Prostate gland (tissue), 2 donors: ENCODE measurements around the gene RAB4A. TPM values are rescaled to one million over a fixed set of nuclear protein-coding genes. Genes with fewer than 3 reads are reported as not detected.

Experiments
- DNase-seq: peaks from one replicate; pipeline ENCODE4 v3.0.0-alpha.2; 2019; ENCODE audit warnings: low spot score
- H3K27ac ChIP-seq, 2 donors: fragments of 200-600 bp; sonication (generic); 2 replicates each; pipeline ENCODE4 v1.5.1; 2017 to 2019
- H3K27me3 ChIP-seq: fragments of 200-600 bp; sonication (generic); replicated peaks from 2 replicates; pipeline ENCODE4 v1.5.1; 2019; ENCODE audit not compliant: insufficient read depth
- H3K36me3 ChIP-seq, 2 donors: fragments of 200-600 bp; sonication (generic); 1 replicate in 1 of 2; 2 replicates in 1 of 2; pipeline versions ENCODE4 v1.5.1 to v1.8.1; 2017 to 2019
- H3K4me1 ChIP-seq: fragments of 200-600 bp; sonication (generic); replicated peaks from 2 replicates; pipeline ENCODE4 v1.5.1; 2019
- H3K4me3 ChIP-seq, 2 donors: fragments of 200-600 bp; sonication (generic); 2 replicates each; pipeline ENCODE4 v1.5.1; 2017 to 2019
- H3K9me3 ChIP-seq: fragments of 200-600 bp; sonication (generic); 2 replicates; pipeline ENCODE4 v1.5.1; 2017
- POLR2A ChIP-seq: fragments of 450-650 bp; IDR thresholded peaks from one replicate; pipeline ENCODE4 v1.6.1; 2016; ENCODE audit warnings: antibody characterized with exemption, mild to moderate bottlenecking
- POLR2AphosphoS5 ChIP-seq: sonication (generic); formaldehyde crosslinking; IDR thresholded peaks from one replicate; pipeline ENCODE4 v1.6.1; 2017; ENCODE audit warnings: antibody characterized with exemption
- WGBS: methylation state at CpG from one replicate; pipeline ENCODE4 v1.1.5; 2018; 5-methylcytosine and 5-hydroxymethylcytosine counted together
- intact Hi-C: fragments of 100-400 bp; cut with DNase I; formaldehyde crosslinking; loops from one replicate; pipeline ENCODE4 v1.14.2; 2022
- total RNA-seq, 2 donors: library from RNA; depleted of rRNA; stranded (reverse); fragments of >200 nt; gene quantifications; one replicate each; pipeline ENCODE4 v1.1.0, GENCODE V29; 2016
- TF ChIP-seq, protein P1 (sequence below), 4 experiments: fragments of 200-600 bp in 2 of 4; fragments of 450-650 bp in 2 of 4; sonication (generic) in 2 of 4; IDR thresholded peaks; 1 replicate in 3 of 4; 2 replicates in 1 of 4; pipeline ENCODE4 v1.5.1; 2016 to 2019; ENCODE audit warnings: antibody characterized with exemption in 4 of 4, mild to moderate bottlenecking in 2 of 4, moderate library complexity in 2 of 4

The RAB4A gene
- total RNA-seq, 2 donors from 2014 or later, result 53.6 to 106 TPM

DNA sequence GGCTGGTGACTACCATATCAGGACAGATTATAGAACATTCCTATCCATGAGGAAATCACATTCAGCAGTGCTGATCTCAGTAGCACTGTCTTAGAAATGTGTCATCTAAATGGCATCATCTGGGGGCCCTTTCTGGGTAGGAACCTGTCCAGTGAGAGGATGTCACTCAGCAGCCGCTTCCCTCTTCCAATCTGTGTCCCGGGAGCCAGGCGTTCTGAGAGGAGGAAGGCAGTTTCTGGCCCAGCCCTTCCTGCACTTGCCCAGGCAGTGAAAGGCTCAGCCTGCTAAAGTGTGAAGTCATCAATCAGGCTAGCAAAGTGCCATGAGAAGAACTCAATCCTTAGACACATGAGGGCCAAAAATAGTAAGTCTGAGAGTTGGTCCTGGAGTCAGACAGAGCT lies 25.6 kb downstream of the RAB4A start:
- Histone ChIP-seq H3K4me3 (no peak overlapping the region), H3K4me1 (no peaks in the 10 kb centered on the region), H3K36me3 (peaks cover 0 to 10% of the 10 kb centered on the region in 2 donors), H3K9me3 (no peaks in the 10 kb centered on the region), H3K27me3 (no peaks in the 10 kb centered on the region), H3K27ac (no peak overlapping the region)
- DNase-seq, result no peak
- intact Hi-C loops, result no loop called here
- 73% methylated on average over 3 of the region's 3 CpGs for WGBS
- TF ChIP-seq, protein P1, sequence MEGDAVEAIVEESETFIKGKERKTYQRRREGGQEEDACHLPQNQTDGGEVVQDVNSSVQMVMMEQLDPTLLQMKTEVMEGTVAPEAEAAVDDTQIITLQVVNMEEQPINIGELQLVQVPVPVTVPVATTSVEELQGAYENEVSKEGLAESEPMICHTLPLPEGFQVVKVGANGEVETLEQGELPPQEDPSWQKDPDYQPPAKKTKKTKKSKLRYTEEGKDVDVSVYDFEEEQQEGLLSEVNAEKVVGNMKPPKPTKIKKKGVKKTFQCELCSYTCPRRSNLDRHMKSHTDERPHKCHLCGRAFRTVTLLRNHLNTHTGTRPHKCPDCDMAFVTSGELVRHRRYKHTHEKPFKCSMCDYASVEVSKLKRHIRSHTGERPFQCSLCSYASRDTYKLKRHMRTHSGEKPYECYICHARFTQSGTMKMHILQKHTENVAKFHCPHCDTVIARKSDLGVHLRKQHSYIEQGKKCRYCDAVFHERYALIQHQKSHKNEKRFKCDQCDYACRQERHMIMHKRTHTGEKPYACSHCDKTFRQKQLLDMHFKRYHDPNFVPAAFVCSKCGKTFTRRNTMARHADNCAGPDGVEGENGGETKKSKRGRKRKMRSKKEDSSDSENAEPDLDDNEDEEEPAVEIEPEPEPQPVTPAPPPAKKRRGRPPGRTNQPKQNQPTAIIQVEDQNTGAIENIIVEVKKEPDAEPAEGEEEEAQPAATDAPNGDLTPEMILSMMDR (IDR thresholded peaks at IDR 0.05), result no peak
- no peak for TF ChIP-seq POLR2AphosphoS5
- no peak for TF ChIP-seq POLR2A

DNA sequence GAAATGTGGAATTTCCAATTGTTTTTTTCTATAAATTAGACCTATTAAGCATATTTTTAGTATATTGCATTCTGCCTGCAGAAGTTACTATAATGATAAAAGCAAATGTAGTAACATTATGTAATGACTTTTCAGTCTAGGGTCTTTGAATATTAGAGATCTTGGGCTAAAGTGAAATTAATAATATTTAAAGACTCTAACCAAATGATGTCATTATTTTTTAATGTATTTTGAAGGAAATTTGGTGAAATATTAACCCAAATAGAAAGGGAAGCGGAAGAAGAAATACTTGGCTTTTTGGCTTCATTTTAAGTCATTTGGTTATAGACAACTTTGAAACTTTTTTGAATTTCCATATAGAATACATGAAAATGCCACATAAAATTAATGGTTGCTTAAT lies 26.8 kb downstream of the RAB4A start:
- Histone ChIP-seq H3K27ac (no peak overlapping the region), H3K9me3 (no peaks in the 10 kb centered on the region), H3K4me3 (no peak overlapping the region), H3K36me3 (peaks cover 0 to 10% of the 10 kb centered on the region in 2 donors), H3K4me1 (no peaks in the 10 kb centered on the region), H3K27me3 (no peaks in the 10 kb centered on the region)
- intact Hi-C loops, result no loop called here
- 100% methylated on average over 1 of the region's 1 CpG for WGBS
- DNase-seq, result no peak
- TF ChIP-seq, protein P1 (IDR thresholded peaks at IDR 0.05), result no peak
- TF ChIP-seq POLR2AphosphoS5, result no peak
- TF ChIP-seq POLR2A, result no peak

DNA sequence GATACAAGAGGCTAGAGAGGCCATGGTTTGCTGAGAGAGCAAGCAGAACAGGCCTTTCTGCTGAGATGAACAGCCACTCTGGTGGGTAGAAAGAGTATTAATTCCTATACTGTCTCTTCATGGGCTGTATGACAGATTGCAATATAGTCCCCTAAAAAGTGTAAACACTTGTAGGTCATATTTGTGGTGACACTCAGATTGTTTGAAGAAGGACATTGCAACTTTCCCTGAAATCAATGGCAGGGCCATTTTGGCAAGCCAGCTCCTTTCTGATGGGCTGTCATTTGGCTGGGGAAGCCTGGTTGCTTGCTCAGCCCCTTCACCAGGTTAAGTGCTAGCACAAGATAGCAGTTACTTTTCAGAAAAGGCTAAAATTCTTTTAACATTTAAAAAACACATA lies 27.5 kb downstream of the RAB4A start:
- Histone ChIP-seq H3K4me1 (no peaks in the 10 kb centered on the region), H3K27ac (no peak overlapping the region), H3K36me3 (peaks cover 0 to 10% of the 10 kb centered on the region in 2 donors), H3K27me3 (no peaks in the 10 kb centered on the region), H3K4me3 (no peak overlapping the region), H3K9me3 (no peaks in the 10 kb centered on the region)
- no peak for DNase-seq
- intact Hi-C loops, result no loop called here
- no peak for TF ChIP-seq POLR2AphosphoS5
- TF ChIP-seq, protein P1 (IDR thresholded peaks at IDR 0.05), result no peak
- no peak for TF ChIP-seq POLR2A

DNA sequence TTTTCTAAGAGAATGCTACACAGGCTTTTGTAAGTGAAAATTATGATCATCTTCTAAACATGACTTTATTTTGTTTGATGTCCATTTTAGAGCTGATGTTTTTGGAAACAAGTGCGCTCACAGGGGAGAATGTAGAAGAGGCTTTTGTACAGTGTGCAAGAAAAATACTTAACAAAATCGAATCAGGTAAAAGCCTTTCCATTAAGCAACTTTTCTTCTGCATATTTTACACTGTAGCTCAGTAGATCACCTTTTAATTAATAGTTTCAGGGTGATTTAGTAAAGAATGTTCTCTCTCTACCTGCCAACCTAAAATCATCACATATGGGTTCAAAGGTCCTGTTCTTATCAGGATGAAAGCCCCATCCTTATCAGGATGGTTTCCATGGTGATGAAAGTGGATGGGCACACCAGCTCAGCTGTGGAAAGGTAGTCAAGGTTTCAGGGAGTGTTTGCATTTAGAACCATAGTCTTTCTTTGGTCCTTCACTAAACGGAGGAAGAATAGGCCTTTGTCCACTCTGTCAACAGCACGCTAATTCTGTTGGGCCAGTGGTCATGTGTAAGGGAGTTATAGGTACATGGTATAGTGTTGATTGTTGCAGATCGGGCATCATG lies 28.1 kb downstream of the RAB4A start:
- WGBS, result 84% methylated on average over 5 of the region's 5 CpGs

More for the DNA sequence above, 28.1 kb downstream of the RAB4A start:
- Histone ChIP-seq H3K4me3 (no peak overlapping the region), H3K27ac (no peak overlapping the region), H3K36me3 (peaks cover 2 to 10% of the 10 kb centered on the region in 2 donors), H3K9me3 (no peaks in the 10 kb centered on the region), H3K4me1 (no peaks in the 10 kb centered on the region), H3K27me3 (no peaks in the 10 kb centered on the region)
- DNase-seq, result no peak
- intact Hi-C loops, result no loop called here
- TF ChIP-seq POLR2AphosphoS5 (no peak), POLR2A (no peak)
- TF ChIP-seq, protein P1 (IDR thresholded peaks at IDR 0.05), result no peak
